ENCODE measurements around the gene HS6ST1.

DNA sequence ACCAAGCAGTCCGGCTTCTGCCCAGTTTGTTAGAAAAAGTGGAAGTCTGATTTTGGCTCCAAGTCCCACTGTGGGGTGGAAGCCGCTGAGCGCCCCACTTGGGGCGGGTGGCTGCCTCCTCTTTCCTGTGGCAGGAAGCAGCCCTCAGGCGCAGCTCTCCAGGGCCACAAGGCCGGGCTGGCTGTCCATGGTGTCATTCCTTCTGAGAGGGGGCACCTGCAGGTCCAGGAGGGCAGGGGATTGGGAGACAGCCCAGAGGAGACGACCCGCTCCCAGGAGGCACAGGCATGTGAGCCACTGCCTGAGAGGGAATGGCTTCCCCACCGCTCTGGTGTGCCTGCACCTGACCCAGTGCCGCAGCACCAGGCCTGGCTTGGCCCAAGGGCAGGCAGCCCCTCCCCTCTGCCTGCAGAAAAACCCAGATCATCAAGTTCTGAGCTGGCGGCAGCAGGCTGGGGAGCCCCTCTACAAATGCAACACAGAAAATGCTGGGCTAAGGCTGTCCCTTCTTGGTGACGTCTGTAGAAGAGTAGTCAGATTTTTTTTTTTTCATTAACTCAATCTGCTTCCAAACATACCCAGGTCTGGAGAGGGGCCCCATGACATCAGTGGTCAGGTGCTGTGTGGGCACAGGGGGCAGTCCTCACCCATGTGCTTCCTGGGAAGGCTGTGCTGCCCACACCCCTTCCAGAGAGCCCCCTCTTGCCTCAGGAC lies 38.4 kb downstream of the HS6ST1 start:
- TF ChIP-seq ZNF530 (tag by site-specific recombination; IDR thresholded peaks at IDR 0.05; ENCODE audit: low read depth): no peak
- no peak for TF ChIP-seq ZFP37 (tag by site-specific recombination; IDR thresholded peaks at IDR 0.05)
- TF ChIP-seq ZNF670 (tag by site-specific recombination; IDR thresholded peaks at IDR 0.05; ENCODE audit: low read depth): no peak
- TF ChIP-seq, protein P1, sequence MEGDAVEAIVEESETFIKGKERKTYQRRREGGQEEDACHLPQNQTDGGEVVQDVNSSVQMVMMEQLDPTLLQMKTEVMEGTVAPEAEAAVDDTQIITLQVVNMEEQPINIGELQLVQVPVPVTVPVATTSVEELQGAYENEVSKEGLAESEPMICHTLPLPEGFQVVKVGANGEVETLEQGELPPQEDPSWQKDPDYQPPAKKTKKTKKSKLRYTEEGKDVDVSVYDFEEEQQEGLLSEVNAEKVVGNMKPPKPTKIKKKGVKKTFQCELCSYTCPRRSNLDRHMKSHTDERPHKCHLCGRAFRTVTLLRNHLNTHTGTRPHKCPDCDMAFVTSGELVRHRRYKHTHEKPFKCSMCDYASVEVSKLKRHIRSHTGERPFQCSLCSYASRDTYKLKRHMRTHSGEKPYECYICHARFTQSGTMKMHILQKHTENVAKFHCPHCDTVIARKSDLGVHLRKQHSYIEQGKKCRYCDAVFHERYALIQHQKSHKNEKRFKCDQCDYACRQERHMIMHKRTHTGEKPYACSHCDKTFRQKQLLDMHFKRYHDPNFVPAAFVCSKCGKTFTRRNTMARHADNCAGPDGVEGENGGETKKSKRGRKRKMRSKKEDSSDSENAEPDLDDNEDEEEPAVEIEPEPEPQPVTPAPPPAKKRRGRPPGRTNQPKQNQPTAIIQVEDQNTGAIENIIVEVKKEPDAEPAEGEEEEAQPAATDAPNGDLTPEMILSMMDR (tag by site-specific recombination; IDR thresholded peaks at IDR 0.05): no peak
